ENCODE data around the gene CEBPE.

- TF ChIP-seq EZH2phosphoT487 (conservative IDR thresholded peaks at IDR 0.05; ENCODE audit: low read length) (no peak), CTCF (IDR thresholded peaks at IDR 0.05; ENCODE audit: insufficient read depth, low read length, poor library complexity, severe bottlenecking) (no peak)
These were observed 43.7 kb upstream of the CEBPE start for GRCh38 chr14:23162800-23163199.

Data from SU-DHL-6 (cell line).